Lower lobe of right lung (tissue), 2 donors: ENCODE results near the gene ABCC12. TPM values are rescaled to one million over a fixed set of nuclear protein-coding genes. Genes with fewer than 3 reads are reported as not detected.

ENCODE experiments used
- ATAC-seq, 2 donors: fragments of 200-7000 bp; cut with Tn5 transposase; one replicate each; pipeline ENCODE4 v1.9.1; 2020 to 2022; ENCODE audit warnings: mild to moderate bottlenecking in 2 of 2, moderate library complexity in 2 of 2
- DNase-seq: peaks from one replicate; pipeline ENCODE4 v3.0.0-alpha.2; 2020
- H3K27ac ChIP-seq: fragments of 200-600 bp; one replicate; pipeline ENCODE4 v1.8.0; 2022
- H3K27me3 ChIP-seq: fragments of 200-600 bp; one replicate; pipeline ENCODE4 v1.8.0; 2022; ENCODE audit warnings: low read depth
- H3K36me3 ChIP-seq: fragments of 200-600 bp; one replicate; pipeline ENCODE4 v1.8.0; 2022; ENCODE audit warnings: mild to moderate bottlenecking
- H3K4me1 ChIP-seq: fragments of 200-600 bp; one replicate; pipeline ENCODE4 v1.8.0; 2022
- H3K4me3 ChIP-seq: fragments of 200-600 bp; one replicate; pipeline ENCODE4 v1.8.0; 2022; ENCODE audit warnings: mild to moderate bottlenecking
- H3K9me3 ChIP-seq: fragments of 200-600 bp; one replicate; pipeline ENCODE4 v1.8.0; 2022
- CTCF ChIP-seq: fragments of 200-600 bp; IDR thresholded peaks from one replicate; pipeline ENCODE4 v1.8.0; 2022; ENCODE audit warnings: antibody characterized with exemption, mild to moderate bottlenecking
- intact Hi-C: fragments of 100-400 bp; cut with DNase I; formaldehyde crosslinking; loops from one replicate; pipeline ENCODE4 v1.11.0; 2022
- total RNA-seq: library from RNA; stranded (reverse); fragmentation: NEBNext Ultra II Directional; extraction: Animal tissue kit (Norgen Biotek cat#: 25700); gene quantifications from one replicate; pipeline ENCODE4 v1.2.1, GENCODE V29; 2021
- donor health status: DM: no; HTN: yes; CAD: no; lungs with severe emphysema.

Gene ABCC12
- total RNA-seq, 1 donor from 2014 or later, result not detected

GRCh38 chr16:48113471-48113870 is 42.3 kb downstream of the ABCC12 start:
- Histone ChIP-seq H3K4me1 (no peaks in the 10 kb centered on the region), H3K9me3 (no peaks in the 10 kb centered on the region), H3K27me3 (peaks cover 6% of the 10 kb centered on the region), H3K36me3 (no peaks in the 10 kb centered on the region), H3K27ac (no peak overlapping the region), H3K4me3 (no peak overlapping the region)
- intact Hi-C loops, result no loop called here
- ATAC-seq (no peak), DNase-seq (no peak)
- TF ChIP-seq CTCF, result no peak

GRCh38 chr16:48113001-48113400 is 42.8 kb downstream of the ABCC12 start:
- H3K4me1 ChIP-seq, result no peaks in the 10 kb centered on the region
- ATAC-seq (no peak), DNase-seq (no peak)
- no peak overlapping the region for H3K27ac ChIP-seq
- no peaks in the 10 kb centered on the region for H3K9me3 ChIP-seq
- H3K27me3 ChIP-seq, result peaks cover 6% of the 10 kb centered on the region
- H3K36me3 ChIP-seq, result no peaks in the 10 kb centered on the region
- TF ChIP-seq CTCF, result no peak
- intact Hi-C loops, result no loop called here
- no peak overlapping the region for H3K4me3 ChIP-seq

GRCh38 chr16:48112600-48112999 is 43.2 kb downstream of the ABCC12 start:
- no peak for ATAC-seq

GRCh38 chr16:48110982-48111381 is 44.8 kb downstream of the ABCC12 start:
- Histone ChIP-seq H3K4me1 (no peaks in the 10 kb centered on the region), H3K27ac (no peak overlapping the region), H3K36me3 (no peaks in the 10 kb centered on the region), H3K27me3 (peaks cover 6% of the 10 kb centered on the region), H3K4me3 (no peak overlapping the region), H3K9me3 (no peaks in the 10 kb centered on the region)
- TF ChIP-seq CTCF, result no peak
- DNase-seq (no peak), ATAC-seq (no peak)
- intact Hi-C loops, result no loop called here

More at GRCh38 chr16:48112600-48112999, 43.2 kb downstream of the ABCC12 start:
- H3K36me3 ChIP-seq, result no peaks in the 10 kb centered on the region
- no peak overlapping the region for H3K4me3 ChIP-seq
- intact Hi-C loops, result no loop called here
- H3K9me3 ChIP-seq, result no peaks in the 10 kb centered on the region
- no peak for DNase-seq
- no peak for TF ChIP-seq CTCF
- H3K27ac ChIP-seq, result no peak overlapping the region
- no peaks in the 10 kb centered on the region for H3K4me1 ChIP-seq
- peaks cover 6% of the 10 kb centered on the region for H3K27me3 ChIP-seq

GRCh38 chr16:48110000-48110399 is 45.8 kb downstream of the ABCC12 start:
- Histone ChIP-seq H3K36me3 (no peaks in the 10 kb centered on the region), H3K4me1 (no peaks in the 10 kb centered on the region), H3K27ac (no peak overlapping the region), H3K27me3 (peaks cover 6% of the 10 kb centered on the region), H3K9me3 (no peaks in the 10 kb centered on the region), H3K4me3 (no peak overlapping the region)
- DNase-seq (no peak), ATAC-seq (no peak)
- no peak for TF ChIP-seq CTCF
- intact Hi-C loops, result no loop called here

GRCh38 chr16:48109475-48109874 is 46.3 kb downstream of the ABCC12 start:
- DNase-seq (no peak), ATAC-seq (no peak)
- no peaks in the 10 kb centered on the region for H3K9me3 ChIP-seq
- TF ChIP-seq CTCF, result no peak
- H3K27ac ChIP-seq, result no peak overlapping the region
- peaks cover 6% of the 10 kb centered on the region for H3K27me3 ChIP-seq
- intact Hi-C loops, result no loop called here
- H3K4me3 ChIP-seq, result no peak overlapping the region
- H3K4me1 ChIP-seq, result no peaks in the 10 kb centered on the region
- H3K36me3 ChIP-seq, result no peaks in the 10 kb centered on the region
